ENCODE measurements around the gene WRAP53.

The WRAP53 gene

DNA sequence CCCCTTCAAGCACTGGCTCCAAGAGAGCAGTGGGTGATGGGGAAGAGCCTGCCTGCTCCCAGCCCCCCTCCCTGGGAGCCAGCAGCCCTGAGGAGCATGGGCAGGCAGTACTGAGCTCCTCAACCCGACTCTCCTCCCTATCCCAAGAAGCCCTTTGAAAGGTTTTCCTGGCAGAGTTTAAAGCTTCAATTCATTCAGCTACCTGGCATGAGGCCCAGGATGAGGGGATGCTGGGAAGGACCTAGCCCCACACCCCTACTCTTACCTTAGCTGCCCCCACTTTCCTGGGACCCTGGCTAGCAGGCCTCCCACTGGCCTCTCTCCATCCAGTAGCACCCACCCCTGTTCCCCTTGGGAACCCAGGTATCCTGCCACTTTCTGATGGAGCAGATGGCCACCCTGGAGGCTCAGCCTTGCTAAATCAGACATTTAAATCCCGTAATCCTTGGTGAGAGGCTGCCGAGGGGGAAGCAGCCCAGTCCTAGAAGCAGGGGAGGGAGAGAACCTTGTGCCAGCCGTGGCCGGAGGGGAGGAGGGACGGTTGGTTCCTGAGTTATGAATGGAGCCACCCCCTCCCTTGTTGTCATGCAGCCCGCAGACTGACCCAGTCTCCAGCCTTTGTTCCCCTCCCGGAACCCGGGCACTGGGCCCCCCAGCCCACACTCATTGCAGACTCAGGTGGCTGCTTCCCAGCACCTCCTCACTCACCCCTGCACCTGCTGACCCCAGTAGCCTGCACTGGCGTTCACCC lies 20.4 kb upstream of the WRAP53 start:
- Mint-ChIP-seq H3K9me3 (ENCODE audit: low read depth) (no peaks in the 10 kb centered on the region), H3K36me3 (peaks cover 2% of the 10 kb centered on the region), H3K27me3 (no peaks in the 10 kb centered on the region), H3K4me1 (ENCODE audit: low read depth) (no peaks in the 10 kb centered on the region), H3K27ac (no peak overlapping the region), H3K4me3 (no peak overlapping the region)

DNA sequence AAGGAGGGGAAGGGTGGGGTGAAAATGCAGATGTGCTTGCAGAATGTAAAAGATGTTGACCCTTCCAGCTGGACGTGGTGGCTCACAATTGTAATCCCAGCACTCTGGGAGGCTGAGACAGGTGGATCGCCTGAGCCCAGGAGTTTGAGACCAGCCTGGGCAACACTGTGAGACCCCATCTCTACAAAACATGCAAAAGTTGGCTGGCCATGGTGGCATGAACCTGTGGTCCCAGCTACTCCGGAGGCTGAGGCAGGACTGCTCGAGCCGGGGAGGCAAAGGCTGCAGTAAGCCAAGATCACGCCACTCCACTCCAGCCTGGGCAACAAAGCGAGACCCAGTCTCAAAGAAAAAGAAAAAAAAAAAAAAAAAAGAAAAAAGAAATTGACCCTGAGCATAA lies 19.8 kb upstream of the WRAP53 start:
- Mint-ChIP-seq H3K4me3 (no peak overlapping the region), H3K27me3 (no peaks in the 10 kb centered on the region), H3K9me3 (ENCODE audit: low read depth) (no peaks in the 10 kb centered on the region), H3K4me1 (ENCODE audit: low read depth) (no peaks in the 10 kb centered on the region), H3K27ac (no peak overlapping the region), H3K36me3 (peaks cover 7% of the 10 kb centered on the region)

DNA sequence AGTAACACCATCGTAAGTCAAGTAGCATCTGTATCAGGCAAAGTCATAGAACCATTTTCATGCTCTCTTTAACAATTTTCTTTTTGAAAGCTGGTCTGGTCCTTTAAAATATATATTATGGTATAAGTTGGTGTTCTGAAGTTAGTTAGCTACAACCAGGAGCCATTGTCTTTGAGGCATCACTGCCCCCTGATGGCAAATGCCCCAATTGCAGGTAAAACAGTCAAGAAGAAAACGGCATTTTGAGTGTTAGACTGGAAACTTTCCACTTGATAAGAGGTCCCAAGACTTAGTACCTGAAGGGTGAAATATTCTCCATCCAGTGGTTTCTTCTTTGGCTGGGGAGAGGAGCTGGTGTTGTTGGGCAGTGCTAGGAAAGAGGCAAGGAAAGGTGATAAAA lies 15.0 kb upstream of the WRAP53 start:
- Mint-ChIP-seq H3K9me3 (ENCODE audit: low read depth) (no peaks in the 10 kb centered on the region), H3K27ac (no peak overlapping the region), H3K4me3 (no peak overlapping the region), H3K27me3 (no peaks in the 10 kb centered on the region), H3K36me3 (peaks cover 11% of the 10 kb centered on the region), H3K4me1 (ENCODE audit: low read depth) (peaks cover 1% of the 10 kb centered on the region)

DNA sequence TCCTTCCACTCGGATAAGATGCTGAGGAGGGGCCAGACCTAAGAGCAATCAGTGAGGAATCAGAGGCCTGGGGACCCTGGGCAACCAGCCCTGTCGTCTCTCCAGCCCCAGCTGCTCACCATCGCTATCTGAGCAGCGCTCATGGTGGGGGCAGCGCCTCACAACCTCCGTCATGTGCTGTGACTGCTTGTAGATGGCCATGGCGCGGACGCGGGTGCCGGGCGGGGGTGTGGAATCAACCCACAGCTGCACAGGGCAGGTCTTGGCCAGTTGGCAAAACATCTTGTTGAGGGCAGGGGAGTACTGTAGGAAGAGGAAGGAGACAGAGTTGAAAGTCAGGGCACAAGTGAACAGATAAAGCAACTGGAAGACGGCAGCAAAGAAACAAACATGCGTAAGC lies 13.3 kb upstream of the WRAP53 start:
- peaks cover 3% of the 10 kb centered on the region for H3K4me1 Mint-ChIP-seq (ENCODE audit: low read depth)
- no peak overlapping the region for H3K4me3 Mint-ChIP-seq
- H3K27ac Mint-ChIP-seq, result no peak overlapping the region
- H3K9me3 Mint-ChIP-seq (ENCODE audit: low read depth), result no peaks in the 10 kb centered on the region
- H3K36me3 Mint-ChIP-seq, result peaks cover 11% of the 10 kb centered on the region
- no peaks in the 10 kb centered on the region for H3K27me3 Mint-ChIP-seq

DNA sequence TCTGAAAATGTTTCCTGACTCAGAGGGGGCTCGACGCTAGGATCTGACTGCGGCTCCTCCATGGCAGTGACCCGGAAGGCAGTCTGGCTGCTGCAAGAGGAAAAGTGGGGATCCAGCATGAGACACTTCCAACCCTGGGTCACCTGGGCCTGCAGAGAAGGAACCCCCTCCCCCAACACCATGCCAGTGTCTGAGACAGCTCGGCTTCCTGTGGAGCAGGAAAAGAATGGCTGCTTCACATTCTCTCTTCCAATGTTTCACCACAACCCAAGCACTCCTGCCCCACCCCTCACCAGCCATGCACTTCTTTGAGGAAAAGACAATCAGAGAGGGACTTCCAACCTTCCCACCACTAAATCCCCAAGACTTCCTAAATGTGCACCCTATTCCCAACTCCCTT lies 11.7 kb upstream of the WRAP53 start:
- peaks cover 11% of the 10 kb centered on the region for H3K36me3 Mint-ChIP-seq
- peaks cover 5% of the 10 kb centered on the region for H3K4me1 Mint-ChIP-seq (ENCODE audit: low read depth)
- H3K27me3 Mint-ChIP-seq, result no peaks in the 10 kb centered on the region
- H3K9me3 Mint-ChIP-seq (ENCODE audit: low read depth), result no peaks in the 10 kb centered on the region
- H3K4me3 Mint-ChIP-seq, result no peak overlapping the region
- no peak overlapping the region for H3K27ac Mint-ChIP-seq

DNA sequence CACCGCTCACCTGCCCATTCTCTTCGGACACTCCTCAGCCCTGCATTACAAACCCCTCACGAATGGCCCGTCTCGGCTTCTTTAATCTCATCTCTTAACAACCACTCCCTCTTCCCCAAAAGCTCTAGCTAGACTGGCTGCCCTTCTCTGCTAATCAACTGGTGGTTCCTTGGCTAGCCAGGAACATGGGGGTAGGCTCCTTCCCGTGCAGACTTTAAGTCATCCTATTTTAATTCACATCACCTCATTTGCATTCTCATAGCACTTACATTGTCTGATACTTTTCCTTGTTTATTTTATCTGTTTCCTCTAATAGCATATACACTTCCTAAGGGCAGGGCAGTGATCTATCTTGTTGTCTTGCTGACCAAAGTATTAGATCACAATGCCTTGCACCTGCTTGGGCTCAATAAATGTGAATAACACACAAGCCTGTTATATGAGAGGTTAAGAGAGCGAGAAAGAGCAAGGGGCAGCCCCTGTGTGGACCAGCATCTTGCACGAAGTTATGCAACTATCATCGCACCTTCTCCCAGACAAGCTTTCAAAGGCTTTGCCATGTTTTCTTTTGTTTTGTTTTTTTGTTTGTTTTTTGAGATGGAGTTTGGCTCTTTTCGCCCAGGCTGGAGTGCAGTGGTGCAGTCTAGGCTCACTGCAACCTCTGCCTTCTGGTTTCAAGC lies 10.7 kb upstream of the WRAP53 start:
- H3K36me3 Mint-ChIP-seq, result peaks cover 11% of the 10 kb centered on the region
- no peaks in the 10 kb centered on the region for H3K27me3 Mint-ChIP-seq
- no peak overlapping the region for H3K27ac Mint-ChIP-seq
- H3K9me3 Mint-ChIP-seq (ENCODE audit: low read depth), result no peaks in the 10 kb centered on the region
- peaks cover 8% of the 10 kb centered on the region for H3K4me1 Mint-ChIP-seq (ENCODE audit: low read depth)
- no peak overlapping the region for H3K4me3 Mint-ChIP-seq

DNA sequence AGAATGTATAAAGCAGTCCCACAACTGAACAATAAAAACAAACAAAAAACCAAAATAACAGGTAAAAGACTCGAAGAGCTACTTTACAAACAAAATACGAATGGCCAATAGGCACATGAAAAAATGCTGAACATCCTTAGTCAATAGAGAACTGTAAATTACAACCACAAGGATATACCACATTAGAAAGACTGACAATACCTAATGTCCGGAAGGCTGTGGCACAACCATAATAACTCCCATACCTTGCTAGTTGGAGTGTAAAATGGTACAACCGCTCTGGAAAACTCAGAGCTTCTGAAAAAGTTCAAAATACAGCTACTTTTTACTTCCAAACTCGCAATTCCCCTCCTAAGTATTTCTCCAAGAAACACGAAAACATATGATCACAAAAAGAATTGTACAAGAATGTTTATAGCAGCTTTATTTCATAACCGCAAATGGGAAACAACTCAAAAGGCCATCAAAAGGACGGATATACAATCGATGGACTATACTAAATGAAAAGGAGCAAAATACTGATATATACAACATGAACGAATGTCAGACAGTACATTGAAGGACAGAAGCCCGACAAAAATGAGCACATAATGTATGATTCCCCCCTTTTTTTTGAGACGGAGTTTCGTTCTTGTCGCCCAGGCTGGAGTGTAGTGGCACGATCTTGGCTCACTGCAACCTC lies 3.3 kb upstream of the WRAP53 start:
- Mint-ChIP-seq H3K4me1 (ENCODE audit: low read depth) (peaks cover 39% of the 10 kb centered on the region), H3K27me3 (no peaks in the 10 kb centered on the region), H3K36me3 (peaks cover 6% of the 10 kb centered on the region)

DNA sequence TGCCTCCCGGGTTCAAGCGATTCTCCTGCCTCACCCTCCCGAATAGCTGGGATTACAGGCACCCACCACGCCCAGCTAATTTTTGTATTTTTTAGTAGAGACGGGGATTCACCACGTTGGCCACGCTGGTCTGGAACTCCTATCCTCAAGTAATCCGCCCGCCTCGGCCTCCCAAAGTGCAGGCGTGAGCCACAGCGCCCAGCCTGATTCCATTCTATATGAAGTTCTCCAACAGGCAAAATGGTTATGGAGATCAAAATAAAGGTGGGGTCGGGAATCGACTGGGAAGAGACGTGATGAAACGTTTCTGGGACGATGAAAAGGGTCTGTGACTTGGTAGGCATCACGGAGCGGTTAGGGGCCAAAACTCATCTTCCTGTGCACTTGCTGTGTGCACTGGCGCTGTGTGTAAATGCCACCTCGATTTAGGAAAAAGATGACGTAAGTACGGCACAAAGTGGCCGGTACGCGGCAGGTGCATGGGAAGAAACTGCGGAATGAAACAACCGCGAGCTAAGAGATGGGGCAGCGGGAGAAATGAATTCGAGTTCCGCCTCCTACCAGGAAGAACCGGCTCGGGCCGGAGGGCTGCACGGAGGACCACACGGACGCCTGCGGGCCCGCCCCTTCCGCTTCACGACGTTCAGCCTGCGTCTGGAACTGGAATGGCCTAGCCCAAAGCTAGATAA lies 2.6 kb upstream of the WRAP53 start:
- Mint-ChIP-seq H3K4me1 (ENCODE audit: low read depth) (peaks cover 41% of the 10 kb centered on the region), H3K4me3 (peak overlapping the region; percentile 98), H3K27ac (peak overlapping the region; percentile 99), H3K9me3 (ENCODE audit: low read depth) (no peaks in the 10 kb centered on the region), H3K36me3 (peaks cover 9% of the 10 kb centered on the region), H3K27me3 (no peaks in the 10 kb centered on the region)

More for the DNA sequence above, 3.3 kb upstream of the WRAP53 start:
- Mint-ChIP-seq H3K9me3 (ENCODE audit: low read depth) (no peaks in the 10 kb centered on the region), H3K27ac (peak overlapping the region; percentile 99), H3K4me3 (peak overlapping the region; percentile 98)

DNA sequence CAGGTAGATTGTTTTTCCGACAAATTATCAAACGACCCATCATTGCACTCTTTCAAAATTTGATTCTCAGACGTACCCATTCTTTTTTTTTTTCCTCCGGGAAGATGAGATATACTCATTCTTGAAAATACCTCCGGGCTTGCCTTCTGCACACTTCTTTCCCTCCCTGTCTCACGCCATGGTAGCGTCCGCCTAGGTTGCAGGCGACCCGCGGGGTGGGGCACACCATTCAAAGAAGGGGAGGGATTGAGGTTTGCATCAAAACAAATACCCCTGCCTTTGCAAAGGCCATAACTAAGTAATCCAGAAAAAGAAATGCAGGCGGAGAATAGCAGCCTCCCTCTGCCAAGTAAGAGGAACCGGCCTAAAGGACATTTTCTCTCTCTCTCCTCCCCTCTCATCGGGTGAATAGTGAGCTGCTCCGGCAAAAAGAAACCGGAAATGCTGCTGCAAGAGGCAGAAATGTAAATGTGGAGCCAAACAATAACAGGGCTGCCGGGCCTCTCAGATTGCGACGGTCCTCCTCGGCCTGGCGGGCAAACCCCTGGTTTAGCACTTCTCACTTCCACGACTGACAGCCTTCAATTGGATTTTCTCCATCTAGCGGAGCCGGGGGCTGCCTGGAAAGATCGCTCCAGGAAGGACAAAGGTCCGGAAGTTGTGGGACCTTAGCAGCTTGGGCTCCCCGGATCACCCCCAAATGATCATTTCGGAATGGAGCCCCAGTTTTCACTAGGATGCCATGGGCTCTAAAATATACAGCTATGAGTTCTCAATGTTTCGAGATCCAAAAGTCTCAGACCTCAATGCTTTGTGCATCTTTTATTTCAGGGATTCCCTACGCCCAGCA lies 1.8 kb upstream of the WRAP53 start:
- Mint-ChIP-seq H3K36me3 (peaks cover 9% of the 10 kb centered on the region), H3K27ac (peak overlapping the region; percentile 99), H3K9me3 (ENCODE audit: low read depth) (no peaks in the 10 kb centered on the region), H3K4me1 (ENCODE audit: low read depth) (peaks cover 41% of the 10 kb centered on the region), H3K27me3 (no peaks in the 10 kb centered on the region), H3K4me3 (peak overlapping the region; percentile 98)

DNA sequence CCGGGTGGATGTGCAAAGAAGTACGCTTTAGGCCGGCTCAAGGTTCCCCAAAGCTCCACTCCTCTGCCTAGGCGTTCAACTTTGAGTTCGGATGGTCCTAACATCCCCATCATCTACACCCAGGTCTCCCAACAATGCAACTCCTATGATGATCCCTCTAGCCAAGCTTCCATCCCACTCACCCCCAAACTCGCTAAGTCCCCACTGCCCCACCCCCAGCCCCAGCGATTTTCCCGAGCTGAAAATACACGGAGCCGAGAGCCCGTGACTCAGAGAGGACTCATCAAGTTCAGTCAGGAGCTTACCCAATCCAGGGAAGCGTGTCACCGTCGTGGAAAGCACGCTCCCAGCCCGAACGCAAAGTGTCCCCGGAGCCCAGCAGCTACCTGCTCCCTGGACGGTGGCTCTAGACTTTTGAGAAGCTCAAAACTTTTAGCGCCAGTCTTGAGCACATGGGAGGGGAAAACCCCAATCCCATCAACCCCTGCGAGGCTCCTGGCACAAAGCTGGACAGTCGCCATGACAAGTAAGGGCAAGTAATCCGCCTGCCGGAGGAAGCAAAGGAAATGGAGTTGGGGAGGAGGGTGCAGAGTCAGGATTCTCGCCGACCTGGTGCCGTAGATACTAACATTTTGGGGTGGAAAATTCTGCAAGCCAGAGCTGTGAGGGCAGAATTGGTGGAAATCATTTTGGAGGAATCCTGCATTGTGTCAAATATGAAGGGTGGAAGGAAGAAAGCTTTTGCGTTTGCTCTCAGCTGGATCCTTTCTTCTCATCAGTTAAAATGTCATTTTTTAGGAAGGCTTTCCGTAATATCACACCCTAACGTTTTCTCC lies 987 bp upstream of the WRAP53 start, which contains the start of gene TP53:
TSS of gene TP53 (minus strand) at position 419 of the 836 bp plus-strand sequence. CDS start 10,896 bp downstream, outside the sequence.
- H3K4me3 Mint-ChIP-seq, result peak within 1 kb of the TSS; percentile 98
- H3K36me3 Mint-ChIP-seq, result peaks cover 9% of the 10 kb centered on the region
- peak within 1 kb of the TSS; percentile 99 for H3K27ac Mint-ChIP-seq
- no peaks in the 10 kb centered on the region for H3K9me3 Mint-ChIP-seq (ENCODE audit: low read depth)
- no peaks in the 10 kb centered on the region for H3K27me3 Mint-ChIP-seq
- peaks cover 39% of the 10 kb centered on the region for H3K4me1 Mint-ChIP-seq (ENCODE audit: low read depth)

DNA sequence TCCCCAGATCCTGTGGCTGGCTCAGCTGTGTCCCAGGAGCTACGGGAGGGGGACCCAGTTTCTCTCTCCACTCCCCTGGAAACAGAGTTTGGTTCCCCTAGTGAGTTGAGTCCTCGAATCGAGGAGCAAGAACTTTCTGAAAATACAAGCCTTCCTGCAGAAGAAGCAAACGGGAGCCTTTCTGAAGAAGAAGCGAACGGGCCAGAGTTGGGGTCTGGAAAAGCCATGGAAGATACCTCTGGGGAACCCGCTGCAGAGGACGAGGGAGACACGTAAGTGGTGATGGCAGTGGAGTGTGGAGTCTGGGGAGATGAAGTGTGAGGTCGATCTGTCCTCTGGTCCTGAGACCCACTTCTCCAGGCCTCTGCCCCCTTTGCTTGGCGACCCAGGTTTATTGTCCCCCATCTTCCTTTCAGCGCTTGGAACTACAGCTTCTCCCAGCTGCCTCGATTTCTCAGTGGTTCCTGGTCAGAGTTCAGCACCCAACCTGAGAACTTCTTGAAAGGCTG lies 585 bp downstream of the WRAP53 start:
- Mint-ChIP-seq H3K9me3 (ENCODE audit: low read depth) (no peaks in the 10 kb centered on the region), H3K27me3 (no peaks in the 10 kb centered on the region), H3K36me3 (peaks cover 11% of the 10 kb centered on the region), H3K4me1 (ENCODE audit: low read depth) (peaks cover 34% of the 10 kb centered on the region), H3K27ac (peak overlapping the region; percentile 99), H3K4me3 (peak overlapping the region; percentile 98)

DNA sequence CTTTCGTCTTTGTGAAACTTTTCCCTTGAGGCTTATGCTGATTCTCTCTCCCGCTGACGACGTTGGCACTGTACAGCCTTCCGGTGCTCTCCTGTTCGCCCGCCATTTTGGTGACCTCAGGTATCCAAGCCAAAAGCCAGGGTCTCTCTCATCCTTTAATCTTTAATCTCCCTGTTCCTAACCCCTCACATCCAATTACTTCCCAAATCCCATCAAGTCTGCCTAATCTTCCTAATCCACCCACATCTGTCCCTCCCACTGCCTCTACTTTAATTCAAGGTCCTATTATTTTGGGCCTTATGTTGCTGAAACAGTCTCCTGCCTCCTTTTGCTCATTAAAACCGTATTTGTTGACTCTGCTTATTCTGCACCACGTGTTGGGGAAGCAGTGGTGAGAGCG lies 7.3 kb downstream of the WRAP53 start:
- no peak overlapping the region for H3K27ac Mint-ChIP-seq

DNA sequence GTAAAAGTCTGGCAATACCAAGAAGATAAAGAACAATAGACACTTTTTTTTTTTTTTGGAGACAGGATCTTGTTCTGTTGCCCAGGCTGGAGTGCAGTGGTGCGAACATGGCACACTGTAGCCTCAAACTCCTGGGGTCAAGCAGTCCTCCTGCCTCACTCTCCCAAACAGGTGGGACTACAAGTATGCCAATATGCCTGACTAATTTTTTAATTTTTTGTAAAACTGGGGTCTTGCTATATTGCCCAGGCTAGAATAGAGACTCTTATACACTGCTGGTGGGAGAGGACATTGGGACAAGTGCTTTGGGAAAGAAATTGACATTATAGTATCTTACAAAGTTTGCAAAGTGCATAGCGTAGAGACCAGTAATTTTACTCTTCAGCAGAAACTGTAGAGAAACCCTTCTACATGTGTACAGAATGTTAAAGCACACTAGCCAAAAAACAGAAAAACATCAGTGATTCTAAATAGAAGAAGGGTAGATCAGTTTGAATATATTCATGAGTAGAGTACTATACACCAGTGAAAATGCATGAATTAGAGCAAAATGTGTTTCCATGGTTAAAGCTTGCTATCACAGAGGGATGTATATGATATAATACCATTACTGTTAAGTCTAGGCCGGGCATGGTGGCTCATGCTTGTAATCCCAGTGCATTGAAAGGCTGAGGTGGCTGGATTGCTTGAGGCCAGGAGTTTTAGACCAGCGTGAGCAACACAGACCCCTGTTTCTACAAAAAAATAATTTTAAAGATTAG lies 9.7 kb downstream of the WRAP53 start:
- H3K27me3 Mint-ChIP-seq, result no peaks in the 10 kb centered on the region
- no peak overlapping the region for H3K4me3 Mint-ChIP-seq
- H3K4me1 Mint-ChIP-seq (ENCODE audit: low read depth), result no peaks in the 10 kb centered on the region

More for the DNA sequence above, 7.3 kb downstream of the WRAP53 start:
- no peaks in the 10 kb centered on the region for H3K9me3 Mint-ChIP-seq (ENCODE audit: low read depth)
- no peak overlapping the region for H3K4me3 Mint-ChIP-seq
- no peaks in the 10 kb centered on the region for H3K27me3 Mint-ChIP-seq
- H3K36me3 Mint-ChIP-seq, result peaks cover 23% of the 10 kb centered on the region
- H3K4me1 Mint-ChIP-seq (ENCODE audit: low read depth), result no peaks in the 10 kb centered on the region

More for the DNA sequence above, 9.7 kb downstream of the WRAP53 start:
- peaks cover 36% of the 10 kb centered on the region for H3K36me3 Mint-ChIP-seq
- no peak overlapping the region for H3K27ac Mint-ChIP-seq
- no peaks in the 10 kb centered on the region for H3K9me3 Mint-ChIP-seq (ENCODE audit: low read depth)
